HG02938 (cell line): ENCODE data around the gene MAPK10.
"Not testable (repeated sequence)": the region's sequence is repeated elsewhere in the genome, so short reads cannot be mapped to it uniquely, and the experiment has no call there.

Source experiments
- ATAC-seq: cut with Tn5 transposase; IDR thresholded peaks from one replicate; pipeline ENCODE4 v1.9.1; 2021; ENCODE audit warnings: mild to moderate bottlenecking, moderate library complexity; ENCODE audit not compliant: unreplicated experiment

The MAPK10 gene

GRCh38 chr4:85995361-85995760 is 364.5 kb downstream of the MAPK10 start:
- peak; percentile 71 for ATAC-seq

GRCh38 chr4:85994576-85994975 is 365.3 kb downstream of the MAPK10 start:
- no peak for ATAC-seq

- ATAC-seq: no peak
Measured at GRCh38 chr4:85993641-85994040, 366.2 kb downstream of the MAPK10 start.

GRCh38 chr4:85986266-85986665 is 373.6 kb downstream of the MAPK10 start:
- no peak for ATAC-seq

GRCh38 chr4:85979276-85979675 is 380.6 kb downstream of the MAPK10 start:
- ATAC-seq: peak; percentile 96

- no peak for ATAC-seq
Measured at GRCh38 chr4:85970535-85970934, 389.3 kb downstream of the MAPK10 start.

GRCh38 chr4:85968945-85969819 is 390.7 kb downstream of the MAPK10 start:
- peak; percentile 68 for ATAC-seq

- ATAC-seq: no peak
Measured at GRCh38 chr4:85967872-85968271, 392.0 kb downstream of the MAPK10 start.

- ATAC-seq: no peak
Measured at GRCh38 chr4:85966373-85966772, 393.5 kb downstream of the MAPK10 start.

- no peak for ATAC-seq
Measured at GRCh38 chr4:85965529-85965928, 394.3 kb downstream of the MAPK10 start.

- not testable (repeated sequence) for ATAC-seq
Measured at GRCh38 chr4:85965017-85965416, 394.8 kb downstream of the MAPK10 start.

- ATAC-seq: no peak
Measured at GRCh38 chr4:85964298-85964697, 395.6 kb downstream of the MAPK10 start.

- ATAC-seq: no peak
Measured at GRCh38 chr4:85963231-85963630, 396.6 kb downstream of the MAPK10 start.

GRCh38 chr4:85961887-85962286 is 398.0 kb downstream of the MAPK10 start:
- ATAC-seq: no peak

- ATAC-seq: no peak
Measured at GRCh38 chr4:85956293-85956945, 403.4 kb downstream of the MAPK10 start.

- ATAC-seq: no peak
Measured at GRCh38 chr4:85955620-85956292, 404.1 kb downstream of the MAPK10 start.

GRCh38 chr4:85953651-85954018 is 406.2 kb downstream of the MAPK10 start:
- ATAC-seq: no peak

- no peak for ATAC-seq
Measured at GRCh38 chr4:85952972-85953650, 406.7 kb downstream of the MAPK10 start.

GRCh38 chr4:85952528-85952927 is 407.3 kb downstream of the MAPK10 start:
- ATAC-seq: no peak

GRCh38 chr4:85951099-85951498 is 408.8 kb downstream of the MAPK10 start:
- ATAC-seq: no peak

GRCh38 chr4:85946821-85947220 is 413.0 kb downstream of the MAPK10 start:
- ATAC-seq: no peak
